Endothelial cell of umbilical vein (primary cell): ENCODE data around the gene TIMM10B. TPM values are rescaled to one million over a fixed set of nuclear protein-coding genes. Genes with fewer than 3 reads are reported as not detected.

Source experiments
- BruUV-seq: library from RNA; stranded (reverse); fragments of 400-500 nt; replicated peaks from 2 replicates; lab custom pipeline; 2021; lab: Mats Ljungman, UMichigan
- CTCF ChIA-PET: fragments of 300-600, 350-600 bp; sonication (Branson Sonifier 250); formaldehyde crosslinking; loops from one replicate; lab custom pipeline; 2021; ENCODE audit warnings: antibody characterized with exemption, inconsistent platforms; lab: Charles Lee
- POLR2A ChIA-PET: fragments of 300-600, 350-600 bp; sonication (Branson Sonifier 250); formaldehyde crosslinking; loops from one replicate; lab custom pipeline; 2021; ENCODE audit warnings: antibody characterized with exemption, inconsistent platforms; lab: Charles Lee
- DNase-seq: peaks from one replicate; pipeline ENCODE4 v3.0.0-alpha.2; 2011; ENCODE audit warnings: low read depth, low spot score
- FAIRE-seq: peaks from 2 replicates; lab custom pipeline; 2011; peaks lifted over from hg19 to GRCh38; lab: Jason Lieb, UNC
- H2AFZ ChIP-seq: 2 replicates; pipeline ENCODE4 v1.6.0; 2012; ENCODE audit warnings: low read depth, low read length, control low read depth, inconsistent platforms
- H3K27ac ChIP-seq: 2 replicates; pipeline ENCODE4 v1.5.1; 2011; ENCODE audit warnings: low read depth, mild to moderate bottlenecking, control low read depth, low read length, moderate library complexity; ENCODE audit not compliant: insufficient read depth
- H3K27me3 ChIP-seq, 2 experiments: 2 replicates each; pipeline versions ENCODE4 v1.6.0 to v1.6.1; 2011; ENCODE audit warnings: low read length in 2 of 2, mixed read lengths in 1 of 2; ENCODE audit not compliant: control insufficient read depth in 2 of 2, insufficient read depth in 2 of 2
- H3K36me3 ChIP-seq, 2 experiments: 2 replicates in 1 of 2; 3 replicates in 1 of 2; pipeline ENCODE4 v1.5.1; 2011; ENCODE audit warnings: low read length in 2 of 2, mild to moderate bottlenecking in 1 of 2, moderate library complexity in 1 of 2; ENCODE audit not compliant: control insufficient read depth in 2 of 2, insufficient read depth in 2 of 2; ENCODE audit errors: extremely low read depth in 1 of 2
- H3K4me1 ChIP-seq: 3 replicates; pipeline ENCODE4 v1.5.1; 2011; ENCODE audit warnings: mild to moderate bottlenecking, low read length; ENCODE audit not compliant: control insufficient read depth, insufficient read depth; ENCODE audit errors: extremely low read depth
- H3K4me2 ChIP-seq: 2 replicates; pipeline ENCODE4 v1.6.1; 2011; ENCODE audit warnings: low read length, control low read depth, mixed read lengths; ENCODE audit not compliant: insufficient read depth
- H3K4me3 ChIP-seq, 3 experiments: fragments of 200-600 bp in 1 of 3; sonication (generic), shearing (Covaris generic) in 1 of 3; replicated peaks in 1 of 3; 2 replicates each; pipeline ENCODE4 v1.5.1; 2011 to 2016; ENCODE audit warnings: control low read depth in 3 of 3, low read length in 3 of 3, mild to moderate bottlenecking in 2 of 3, inconsistent platforms in 1 of 3, low read depth in 1 of 3, moderate library complexity in 1 of 3; ENCODE audit not compliant: insufficient read depth in 1 of 3
- H3K79me2 ChIP-seq: 2 replicates; pipeline ENCODE4 v1.6.0; 2012; ENCODE audit warnings: low read length, inconsistent platforms; ENCODE audit not compliant: control insufficient read depth, insufficient read depth
- H3K9ac ChIP-seq: replicated peaks from 2 replicates; pipeline ENCODE3; 2011; ENCODE audit warnings: low read length, control low read depth; ENCODE audit not compliant: insufficient read depth; ENCODE audit errors: extremely low read depth
- H3K9me1 ChIP-seq: replicated peaks from 3 replicates; pipeline ENCODE4 v1.6.0; 2011; ENCODE audit warnings: mild to moderate bottlenecking, low read length; ENCODE audit not compliant: control insufficient read depth, insufficient read depth; ENCODE audit errors: extremely low read depth
- H3K9me3 ChIP-seq: replicated peaks from 2 replicates; pipeline ENCODE4 v1.5.1; 2012; ENCODE audit warnings: low read length, inconsistent platforms; ENCODE audit not compliant: control insufficient read depth, insufficient read depth
- H4K20me1 ChIP-seq: replicated peaks from 2 replicates; pipeline ENCODE3; 2011; ENCODE audit warnings: mild to moderate bottlenecking, low read length; ENCODE audit not compliant: control insufficient read depth, insufficient read depth; ENCODE audit errors: extremely low read depth
- EZH2 ChIP-seq: IDR thresholded peaks from 2 replicates; pipeline ENCODE4 v1.6.1; 2012; ENCODE audit warnings: borderline replicate concordance, low read depth, mild to moderate bottlenecking, moderate library complexity, low read length, inconsistent platforms; ENCODE audit not compliant: severe bottlenecking
- FOS ChIP-seq: IDR thresholded peaks from 2 replicates; pipeline ENCODE4 v1.6.1; 2011; ENCODE audit warnings: mild to moderate bottlenecking, low read length, moderate library complexity, borderline replicate concordance; ENCODE audit not compliant: insufficient read depth
- GATA2 ChIP-seq: IDR thresholded peaks from 2 replicates; pipeline ENCODE4 v1.7.0; 2011; ENCODE audit warnings: low read depth, mild to moderate bottlenecking, moderate library complexity, mixed read lengths, low read length; ENCODE audit not compliant: insufficient read length, insufficient read depth
- JUN ChIP-seq: IDR thresholded peaks from 2 replicates; pipeline ENCODE4 v1.6.1; 2011; ENCODE audit warnings: borderline replicate concordance, low read depth; ENCODE audit not compliant: insufficient read length, insufficient read depth
- MYC ChIP-seq: IDR thresholded peaks from one replicate; pipeline ENCODE4 v1.6.1; 2011; ENCODE audit warnings: mild to moderate bottlenecking, low read depth, low read length
- POLR2A ChIP-seq: IDR thresholded peaks from 2 replicates; pipeline ENCODE4 v1.6.1; 2012; ENCODE audit warnings: low read depth, mild to moderate bottlenecking, control low read depth, low read length
- POLR2AphosphoS5 ChIP-seq: IDR thresholded peaks from 2 replicates; pipeline ENCODE4 v1.6.1; 2012; ENCODE audit warnings: low read depth, mild to moderate bottlenecking, control low read depth, low read length, moderate library complexity; ENCODE audit not compliant: insufficient read depth
- dilution Hi-C: fragments of 300-500 bp; cut with MboI; formaldehyde crosslinking; loops from one replicate; pipeline ENCODE4 v1.15.0; 2019; ENCODE audit warnings: low sequenced_read_pairs; ENCODE audit not compliant: extremely low pct_ligation_motif_present
- intact Hi-C: fragments of 100-400 bp; cut with micrococcal nuclease; formaldehyde crosslinking; loops from one replicate; pipeline ENCODE4 v1.10.0; 2022
- polyA plus RNA-seq, 4 experiments: library from polyadenylated mRNA; depleted of rRNA in 3 of 4; stranded (reverse) in 3 of 4; unstranded in 1 of 4; fragments of >200 nt; gene quantifications; 2 replicates each; pipeline versions ENCODE4 v1.2.1 to v1.2.3, GENCODE V29; 2011 to 2012; ENCODE audit warnings: missing spikeins in 1 of 4
- total RNA-seq: library from RNA; stranded (reverse); gene quantifications from 2 replicates; pipeline ENCODE4 v1.2.3, GENCODE V29; 2021
- TF ChIP-seq, protein P1 (sequence below): IDR thresholded peaks from 2 replicates; pipeline ENCODE4 v1.6.1; 2011; ENCODE audit not compliant: insufficient read depth, insufficient read length
- TF ChIP-seq, protein P2 (sequence below), 2 donors: IDR thresholded peaks; 1 replicate in 1 of 2; 2 replicates in 1 of 2; pipeline ENCODE4 v1.5.1; 2011; ENCODE audit warnings: low read length in 2 of 2, mild to moderate bottlenecking in 2 of 2, moderate library complexity in 2 of 2, control low read depth in 1 of 2, inconsistent platforms in 1 of 2, low read depth in 1 of 2; ENCODE audit not compliant: insufficient read depth in 1 of 2; ENCODE audit errors: extremely low read depth in 1 of 2

TIMM10B gene
- total and polyA plus RNA-seq, 2 donors (not counting 3 experiments of a cell fraction or from before 2014, with no cell fraction given), result 31.3 to 36.5 TPM

DNA sequence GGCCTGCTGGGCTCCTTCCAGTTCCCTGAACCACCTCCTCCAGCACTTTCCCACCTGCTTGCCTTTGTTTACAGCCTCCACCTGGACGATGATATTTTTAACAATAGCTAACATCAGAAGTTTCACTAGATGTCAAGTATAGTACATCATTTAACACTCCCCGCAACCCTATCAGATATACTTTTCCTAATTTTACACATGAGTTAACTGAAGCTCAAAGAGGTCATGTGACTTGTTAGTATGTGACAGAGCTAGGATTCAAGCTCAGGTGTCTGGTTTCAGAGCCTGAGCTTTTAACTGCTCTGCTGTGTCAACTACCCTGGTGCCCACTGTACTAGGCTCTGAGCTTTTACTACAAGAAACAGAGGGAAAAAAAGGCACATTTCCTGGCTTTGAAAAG is 26.2 kb upstream of the TIMM10B start:
- no peaks in the 10 kb centered on the region for H4K20me1 ChIP-seq
- DNase-seq, result no peak
- H3K9me1 ChIP-seq, result no peaks in the 10 kb centered on the region
- no peaks in the 10 kb centered on the region for H3K27me3 ChIP-seq
- dilution Hi-C loops (no loop called here), intact Hi-C loops (no loop called here)
- FAIRE-seq, result no peak
- no peaks in the 10 kb centered on the region for H3K4me1 ChIP-seq
- no peak overlapping the region for H2AFZ ChIP-seq
- H3K36me3 ChIP-seq, result peaks cover 3 to 46% of the 10 kb centered on the region in 2 experiments
- TF ChIP-seq GATA2 (no peak), FOS (no peak), EZH2 (no peak), POLR2A (no peak), POLR2AphosphoS5 (no peak), MYC (no peak), JUN (no peak)
- TF ChIP-seq, protein P1, sequence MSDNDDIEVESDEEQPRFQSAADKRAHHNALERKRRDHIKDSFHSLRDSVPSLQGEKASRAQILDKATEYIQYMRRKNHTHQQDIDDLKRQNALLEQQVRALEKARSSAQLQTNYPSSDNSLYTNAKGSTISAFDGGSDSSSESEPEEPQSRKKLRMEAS, result no peak
- TF ChIP-seq, protein P2, sequence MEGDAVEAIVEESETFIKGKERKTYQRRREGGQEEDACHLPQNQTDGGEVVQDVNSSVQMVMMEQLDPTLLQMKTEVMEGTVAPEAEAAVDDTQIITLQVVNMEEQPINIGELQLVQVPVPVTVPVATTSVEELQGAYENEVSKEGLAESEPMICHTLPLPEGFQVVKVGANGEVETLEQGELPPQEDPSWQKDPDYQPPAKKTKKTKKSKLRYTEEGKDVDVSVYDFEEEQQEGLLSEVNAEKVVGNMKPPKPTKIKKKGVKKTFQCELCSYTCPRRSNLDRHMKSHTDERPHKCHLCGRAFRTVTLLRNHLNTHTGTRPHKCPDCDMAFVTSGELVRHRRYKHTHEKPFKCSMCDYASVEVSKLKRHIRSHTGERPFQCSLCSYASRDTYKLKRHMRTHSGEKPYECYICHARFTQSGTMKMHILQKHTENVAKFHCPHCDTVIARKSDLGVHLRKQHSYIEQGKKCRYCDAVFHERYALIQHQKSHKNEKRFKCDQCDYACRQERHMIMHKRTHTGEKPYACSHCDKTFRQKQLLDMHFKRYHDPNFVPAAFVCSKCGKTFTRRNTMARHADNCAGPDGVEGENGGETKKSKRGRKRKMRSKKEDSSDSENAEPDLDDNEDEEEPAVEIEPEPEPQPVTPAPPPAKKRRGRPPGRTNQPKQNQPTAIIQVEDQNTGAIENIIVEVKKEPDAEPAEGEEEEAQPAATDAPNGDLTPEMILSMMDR (IDR thresholded peaks at IDR 0.05; ENCODE audit: extremely low read depth in 1 of 2, insufficient read depth in 1 of 2, low read depth in 1 of 2, low read length in 2 of 2), result no peak
- no peak overlapping the region for H3K4me3 ChIP-seq
- no TSS peak for BruUV-seq
- no peak overlapping the region for H3K9ac ChIP-seq
- no peaks in the 10 kb centered on the region for H3K79me2 ChIP-seq
- ChIA-PET POLR2A (no interaction called here), CTCF (interaction anchor here (1.0 to 3.7 kb wide), 5 partner anchors 11 to 76 kb away, joined by 3 to 23 read pairs (median 16); partner anchors contain the start of gene HPX)
- no peak overlapping the region for H3K27ac ChIP-seq
- no peaks in the 10 kb centered on the region for H3K9me3 ChIP-seq
- H3K4me2 ChIP-seq, result no peak overlapping the region
